GM18861 (cell line): ENCODE results near the gene RPL4.

Experiments used
- ATAC-seq: cut with Tn5 transposase; IDR thresholded peaks from one replicate; pipeline ENCODE4 v1.9.1; 2021; ENCODE audit not compliant: unreplicated experiment

Gene RPL4

DNA sequence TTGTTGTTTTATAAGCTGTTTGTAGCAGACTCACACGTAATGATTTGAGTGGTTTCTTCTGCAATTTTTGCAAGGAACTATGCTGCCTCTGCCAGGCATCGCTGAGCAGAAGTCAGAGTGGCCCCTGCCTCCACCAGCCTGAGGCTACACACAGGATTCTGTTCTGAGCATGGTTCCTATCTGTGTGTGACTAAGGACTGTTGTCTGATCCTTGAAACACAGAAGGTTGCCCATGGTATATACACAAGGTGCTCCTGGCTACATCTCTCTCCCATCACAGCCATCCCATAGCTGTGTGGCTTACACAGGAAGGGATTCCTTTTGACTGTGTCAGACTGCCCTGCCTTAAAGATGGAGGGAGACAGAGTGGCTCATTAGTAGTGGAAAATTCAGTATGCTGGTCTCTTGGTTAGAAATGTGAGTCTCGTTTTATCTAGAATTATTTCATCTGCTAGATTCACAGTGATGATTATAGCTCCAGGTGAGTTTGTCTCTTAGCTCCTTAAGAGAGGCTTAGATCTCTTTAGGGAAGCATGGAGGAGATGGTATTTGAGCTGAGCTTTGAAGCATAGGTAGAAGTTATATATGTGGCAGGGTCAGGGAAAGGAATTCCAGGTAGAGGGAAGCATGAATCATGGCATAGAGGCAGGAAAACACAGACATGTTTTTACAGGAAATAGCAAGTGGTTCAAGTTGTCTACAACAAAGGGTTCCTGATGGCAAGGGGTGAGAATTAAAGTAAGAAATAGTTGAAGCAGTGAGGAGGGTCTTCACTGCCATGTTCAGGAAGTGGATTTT is 44.6 kb downstream of the RPL4 start:
- ATAC-seq = no peak

DNA sequence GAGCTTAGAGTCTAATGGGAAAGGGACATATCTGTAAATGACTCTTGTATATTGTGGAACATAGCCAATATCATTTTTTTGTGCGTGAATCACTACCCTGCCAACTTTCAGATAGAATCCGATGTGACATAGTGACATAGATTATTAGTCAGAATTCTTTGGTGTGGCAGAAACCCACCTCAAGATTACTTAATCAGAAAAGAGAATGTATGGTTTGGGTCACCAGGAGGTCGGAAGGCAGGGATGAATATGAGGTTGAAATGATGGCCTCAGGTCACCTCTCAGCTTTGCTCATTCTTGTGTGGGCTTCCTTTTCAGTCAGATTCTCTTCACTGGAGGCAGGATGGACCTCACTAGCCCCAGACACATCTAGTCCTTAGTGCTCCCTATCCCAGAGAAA is 48.4 kb downstream of the RPL4 start:
- ATAC-seq = no peak

DNA sequence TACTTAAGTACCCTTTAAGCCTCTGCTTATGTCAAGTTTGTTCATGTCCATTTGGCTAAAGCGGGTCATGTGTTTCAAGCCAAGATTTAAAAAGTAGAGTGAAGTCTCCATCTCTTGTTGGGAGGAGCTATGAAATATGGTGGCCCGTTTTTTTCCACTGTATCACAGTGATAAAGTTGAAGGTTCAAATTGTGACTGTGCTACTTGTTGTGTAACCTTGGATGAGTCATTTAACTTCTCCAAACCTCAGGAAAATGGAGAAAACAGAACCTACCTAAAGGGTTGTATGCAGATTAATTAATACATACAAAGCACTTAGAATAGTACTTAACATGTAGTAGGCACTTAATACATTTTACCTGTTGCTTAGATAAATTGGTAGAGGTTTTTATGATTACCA is 50.5 kb downstream of the RPL4 start:
- ATAC-seq = no peak

DNA sequence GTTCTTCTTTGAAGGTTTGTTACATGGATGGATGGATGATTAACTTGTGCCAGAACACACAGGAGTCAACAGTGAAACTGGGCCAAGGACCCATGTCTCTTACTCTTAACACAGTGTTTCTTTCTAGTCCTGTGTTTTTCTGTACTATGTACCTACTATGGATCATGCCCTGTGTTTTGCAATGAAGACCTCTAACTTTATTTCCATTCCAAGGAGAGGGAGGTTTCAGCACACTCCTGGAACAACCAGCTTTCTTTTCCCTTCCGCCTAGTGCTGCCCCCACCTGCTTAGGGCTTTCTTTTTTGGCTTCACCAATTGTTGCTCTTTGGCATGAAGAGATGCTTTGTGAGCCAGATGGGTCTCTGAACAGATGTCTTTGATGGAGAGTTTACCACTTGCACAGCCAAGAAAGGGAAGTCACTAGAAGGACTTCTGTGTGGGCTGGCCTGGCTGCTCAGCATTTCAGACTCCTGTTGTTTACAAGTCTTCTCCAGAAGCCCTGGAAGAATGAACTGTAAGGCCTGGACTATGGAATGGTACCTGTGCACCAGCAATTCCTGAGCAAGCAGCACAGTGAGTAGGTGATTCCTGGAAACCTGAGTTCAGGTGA is 51.6 kb downstream of the RPL4 start:
- no peak for ATAC-seq

DNA sequence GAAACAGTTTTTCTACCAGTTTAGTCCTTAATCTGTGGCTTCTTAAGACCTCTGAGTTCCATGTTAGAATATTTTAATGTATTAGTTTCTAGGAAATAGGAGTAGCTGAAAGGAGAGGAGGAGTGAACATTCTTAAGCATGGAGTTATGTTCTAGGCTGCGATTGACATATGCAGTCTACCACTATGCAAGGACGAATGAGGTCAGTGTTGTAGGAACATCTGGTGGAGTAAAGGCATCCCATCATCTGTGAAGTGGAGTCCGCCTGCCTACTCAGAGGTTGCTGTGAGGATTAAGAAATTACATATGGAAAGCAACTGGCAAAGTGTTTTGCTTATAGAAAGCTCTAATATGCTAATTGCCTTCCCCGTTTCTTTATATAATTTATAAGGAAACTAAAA is 52.2 kb downstream of the RPL4 start:
- no peak for ATAC-seq
